ENCODE data around the gene TM9SF3.

Gene TM9SF3

DNA sequence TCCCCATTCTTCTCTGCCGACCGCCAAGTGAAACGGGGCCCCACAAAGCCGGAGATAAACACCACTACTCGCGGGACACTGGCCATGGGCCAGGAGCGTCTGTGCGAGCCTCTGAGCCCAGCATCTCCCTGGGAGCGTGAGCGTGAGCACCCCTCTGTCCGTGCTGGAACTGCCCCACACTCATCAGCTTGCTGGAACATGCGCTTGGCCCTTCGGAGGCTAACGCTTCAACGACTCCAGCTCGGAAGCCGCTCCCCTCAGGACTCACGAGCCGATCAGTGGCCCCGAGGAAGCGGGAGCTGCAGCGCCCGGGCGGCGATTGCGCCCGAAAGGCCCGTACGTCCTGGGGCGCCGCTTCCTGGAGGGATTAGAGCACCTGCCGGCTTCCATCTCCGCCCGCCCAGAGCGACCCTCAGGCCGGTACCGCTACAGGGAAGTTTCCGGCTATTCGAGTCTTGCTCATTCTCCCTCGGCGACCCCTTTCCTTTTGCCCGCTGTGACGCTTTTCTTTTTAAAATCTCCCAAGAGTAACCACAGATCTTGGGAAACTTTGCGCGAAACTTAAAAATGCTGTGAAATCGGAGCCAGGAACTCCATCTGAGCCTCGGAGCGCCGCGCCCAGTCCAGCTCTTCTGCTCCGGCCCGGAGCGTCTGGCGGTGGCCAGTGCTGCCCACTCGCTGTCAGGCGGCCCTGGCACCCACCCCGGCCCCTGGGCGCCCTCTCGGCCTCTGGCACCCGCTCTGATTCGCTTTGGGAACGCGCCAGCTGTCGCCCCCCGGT lies 74.1 kb downstream of the TM9SF3 start:
- DNase-seq (ENCODE audit: low read depth in 1 of 2, low spot score in 1 of 2), result no peak

DNA sequence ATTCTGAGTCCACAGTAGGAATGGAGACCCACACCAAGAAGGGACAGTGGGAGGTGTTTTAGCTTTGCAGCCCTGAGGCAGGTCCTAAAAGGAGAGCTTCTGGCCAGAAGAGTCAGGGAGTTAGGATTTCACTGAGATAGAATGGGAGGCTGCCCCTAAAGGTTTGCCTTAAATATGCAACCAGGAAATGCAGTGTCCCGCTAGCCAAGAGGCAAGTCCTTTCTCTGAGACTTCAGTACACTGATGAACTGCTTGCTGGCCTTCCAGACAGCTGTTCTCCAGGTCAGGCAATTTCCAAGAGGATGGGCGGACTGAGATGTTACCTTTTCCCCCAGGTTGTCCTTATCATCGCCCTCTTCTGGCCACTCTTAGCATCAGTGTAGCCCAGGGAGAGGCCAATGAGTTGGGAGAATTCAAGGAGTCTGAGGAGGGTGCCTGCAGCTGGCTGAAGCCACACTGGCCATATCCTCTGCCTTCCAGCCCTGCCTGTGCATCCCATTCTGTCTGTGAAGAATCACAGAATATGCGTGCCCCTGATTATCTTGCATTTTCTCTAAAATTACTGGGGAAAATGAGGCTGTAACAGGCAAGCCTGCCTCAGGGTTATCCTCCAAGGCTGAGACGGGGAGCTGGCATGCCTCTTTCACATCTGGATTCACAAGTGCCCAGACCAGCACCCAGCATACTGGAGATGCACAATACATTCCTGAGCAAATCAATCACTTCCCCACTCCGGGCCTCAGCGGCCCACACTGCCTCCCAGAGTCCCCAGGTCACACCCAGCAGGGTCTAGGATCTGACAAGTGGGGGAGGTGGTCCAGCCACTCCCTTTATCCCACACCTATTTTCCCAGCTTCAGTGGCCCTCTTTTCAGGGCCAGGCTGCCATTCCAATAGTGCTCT lies 75.5 kb downstream of the TM9SF3 start:
- DNase-seq (ENCODE audit: low read depth in 1 of 2, low spot score in 1 of 2), result no peak

DNA sequence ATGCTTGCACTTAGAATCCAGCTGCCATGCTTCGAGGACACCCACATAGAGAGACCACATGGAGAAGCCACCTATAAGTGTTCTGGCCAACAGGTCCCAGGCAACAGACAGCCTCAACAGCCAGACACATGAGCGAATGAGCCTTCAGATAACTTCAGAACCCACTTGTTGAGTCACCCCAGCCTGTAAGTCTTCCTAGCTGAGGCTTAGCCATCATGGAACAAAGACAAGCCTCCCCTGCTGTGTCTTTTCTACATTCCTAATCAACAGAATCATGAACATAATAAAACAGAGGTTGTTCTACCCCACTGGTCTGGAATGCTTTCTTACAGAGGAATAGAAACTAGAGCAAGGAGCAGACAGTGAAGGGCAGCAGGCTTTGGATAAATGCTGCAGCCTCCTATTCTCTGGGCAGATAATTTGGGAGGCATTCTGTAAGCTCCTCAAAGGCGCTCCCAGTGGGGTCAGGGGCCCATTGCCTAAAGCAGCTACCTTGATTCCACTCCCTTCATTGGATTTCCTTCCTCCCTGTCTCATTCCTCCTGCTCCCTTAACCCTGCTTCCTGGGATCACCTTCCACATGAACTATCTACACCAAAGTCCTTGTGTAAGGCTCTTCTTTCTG lies 77.7 kb downstream of the TM9SF3 start:
- no peak for DNase-seq (ENCODE audit: low read depth in 1 of 2, low spot score in 1 of 2)

DNA sequence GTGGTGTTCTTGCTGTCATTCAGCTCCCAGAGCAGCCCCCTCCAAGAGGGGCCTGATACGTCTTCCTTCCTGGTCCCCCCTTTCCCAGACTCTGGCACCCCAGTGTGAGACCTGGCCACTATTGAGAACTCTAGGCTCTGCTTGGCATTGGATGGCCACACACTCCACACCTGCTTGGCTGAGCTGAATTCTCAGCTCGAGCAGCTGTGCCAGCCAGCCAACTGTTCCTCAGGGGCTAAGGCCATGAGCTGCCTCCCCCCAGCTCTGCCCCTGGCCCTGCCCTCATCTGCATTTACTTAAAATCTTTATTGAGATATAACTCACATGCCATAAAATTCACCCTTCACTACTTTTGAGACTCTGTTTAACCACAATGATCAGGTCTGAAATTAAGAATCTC lies 79.8 kb downstream of the TM9SF3 start:
- no peak for DNase-seq (ENCODE audit: low read depth in 1 of 2, low spot score in 1 of 2)

DNA sequence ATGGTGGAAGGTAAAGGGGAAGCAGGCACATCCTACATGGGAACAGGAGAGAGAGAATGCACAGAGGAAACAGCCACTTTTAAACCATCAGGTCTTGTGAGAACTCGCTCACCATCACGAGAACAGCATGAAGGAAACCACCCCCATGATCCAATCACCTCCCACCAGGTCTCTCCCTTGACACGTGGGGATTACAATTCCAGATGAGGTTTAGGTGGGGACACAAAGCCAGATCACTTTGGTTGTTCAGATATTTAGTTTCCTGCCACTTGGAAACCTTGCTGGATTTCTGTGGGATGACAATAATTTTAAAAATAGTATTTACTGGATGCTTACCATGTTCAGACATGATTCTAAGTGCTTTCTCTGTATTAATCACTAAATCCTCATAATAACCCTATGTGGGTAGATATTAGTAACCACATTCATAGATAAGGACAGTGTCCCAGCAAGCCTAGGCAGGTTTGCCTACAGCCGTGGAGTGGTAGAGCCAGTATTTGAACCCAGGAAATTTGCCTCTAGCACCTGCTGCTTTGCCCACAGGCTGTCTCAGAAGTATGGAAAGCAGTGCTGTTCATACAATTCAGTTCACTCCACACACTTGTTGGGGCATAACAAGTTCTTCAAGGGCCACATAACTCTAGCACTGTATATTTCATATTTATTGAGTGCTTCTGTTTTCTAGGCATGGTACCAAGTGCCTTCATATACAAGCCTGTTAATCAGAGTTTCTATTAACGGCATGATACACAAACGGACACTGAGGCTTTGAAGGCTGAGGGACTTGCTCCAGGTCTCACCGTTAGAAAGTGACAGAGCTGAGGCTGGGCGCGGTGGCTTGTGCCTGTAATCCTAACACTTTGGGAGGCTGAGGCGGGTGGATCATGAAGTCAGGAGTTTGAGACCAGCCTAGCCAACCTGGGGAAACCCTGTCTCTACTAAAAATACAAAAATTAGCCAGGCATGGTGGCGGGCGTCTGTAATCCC lies 81.4 kb downstream of the TM9SF3 start:
- DNase-seq (ENCODE audit: low read depth in 1 of 2, low spot score in 1 of 2), result no peak

DNA sequence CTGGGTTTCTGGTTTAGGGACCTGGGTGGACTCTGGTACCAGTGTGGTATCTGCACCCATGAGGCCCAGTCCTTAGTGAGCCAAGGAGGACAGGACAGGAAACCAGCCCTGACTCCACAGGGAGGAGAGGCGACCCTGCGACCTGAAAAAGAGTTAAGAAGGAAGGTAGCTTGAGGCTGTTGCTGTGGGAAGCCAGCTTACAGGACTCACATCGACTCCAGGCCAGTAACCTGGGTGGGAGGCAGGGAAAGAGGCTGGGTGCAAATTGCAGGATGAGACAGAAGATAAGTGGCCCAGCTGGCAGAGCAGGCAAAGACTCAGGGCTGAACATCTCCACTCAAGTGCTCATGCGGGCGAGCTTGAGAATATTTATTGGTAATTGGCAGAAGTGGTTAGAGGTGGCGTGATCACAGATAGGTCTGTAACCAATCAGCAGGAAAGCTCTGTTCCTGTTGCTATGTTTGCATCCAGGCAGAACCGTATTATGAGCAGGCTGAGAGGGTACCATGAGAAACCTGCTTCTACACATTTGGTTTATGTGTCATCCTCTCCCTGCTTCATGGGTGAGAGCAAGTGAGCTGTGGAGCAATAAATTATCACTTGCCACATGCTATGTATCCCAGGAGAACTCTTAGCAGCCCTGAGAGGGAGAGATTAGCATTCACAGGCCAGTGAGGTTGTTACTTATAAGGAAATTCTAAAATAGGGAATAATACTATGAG lies 84.1 kb downstream of the TM9SF3 start:
- DNase-seq (ENCODE audit: low read depth in 1 of 2, low spot score in 1 of 2), result no peak

DNA sequence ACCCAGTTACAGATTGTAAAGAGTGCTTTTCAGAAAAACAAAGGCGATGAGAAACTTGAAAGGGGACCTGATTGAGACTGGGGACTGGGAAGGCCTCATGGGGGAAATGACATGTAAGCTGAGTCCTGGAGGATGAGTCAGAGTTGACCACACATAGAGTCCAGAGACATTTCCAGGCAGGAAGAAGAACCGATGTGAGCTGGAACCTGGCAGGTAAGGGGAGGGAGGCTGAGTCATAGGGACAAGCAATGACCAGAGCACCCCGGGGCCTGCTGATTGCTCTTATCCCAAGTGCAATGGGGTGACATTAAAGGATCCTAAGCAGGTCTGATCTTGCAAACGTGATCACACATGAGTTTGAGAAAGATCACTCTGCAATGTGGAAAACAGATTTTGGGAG lies 84.8 kb downstream of the TM9SF3 start:
- DNase-seq (ENCODE audit: low read depth in 1 of 2, low spot score in 1 of 2), result no peak

DNA sequence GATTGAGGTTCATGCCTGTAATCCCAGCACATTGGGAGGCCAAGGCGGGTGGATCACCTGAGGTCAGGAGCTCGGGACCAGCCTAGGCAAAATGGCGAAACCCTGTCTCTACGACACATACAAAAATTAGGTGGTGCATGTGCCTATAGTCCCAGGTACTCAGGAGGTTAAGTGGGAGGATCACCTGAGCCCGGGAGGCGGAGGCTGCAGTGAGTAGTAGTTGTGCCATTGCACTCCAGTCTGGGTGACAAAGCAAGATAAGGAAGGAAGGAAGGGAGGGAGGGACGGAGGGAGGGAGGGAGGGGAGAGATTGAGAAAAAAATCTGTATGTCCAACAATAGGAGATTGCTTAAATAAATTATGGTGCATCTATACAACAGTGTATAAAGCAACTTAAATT lies 86.3 kb downstream of the TM9SF3 start:
- DNase-seq (ENCODE audit: low read depth in 1 of 2, low spot score in 1 of 2), result no peak

DNA sequence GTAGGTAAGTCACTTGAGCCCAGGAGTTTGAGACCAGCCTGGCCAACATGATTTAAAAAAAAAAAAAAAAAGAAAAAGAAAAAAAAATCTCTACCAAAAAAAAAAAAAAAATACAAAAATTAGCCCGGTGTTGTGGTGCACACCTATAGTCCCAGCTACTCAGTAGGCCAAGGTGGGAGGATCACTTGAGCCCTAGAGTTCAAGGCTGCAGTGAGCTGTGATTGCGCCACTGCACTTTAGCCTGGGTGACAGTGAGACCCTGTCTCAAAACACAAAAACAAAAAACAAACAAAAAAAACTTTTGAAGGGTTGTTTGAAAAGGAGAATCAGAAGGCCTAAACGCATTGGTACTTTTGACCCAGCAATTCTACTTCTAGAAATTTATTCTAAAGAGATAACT lies 86.8 kb downstream of the TM9SF3 start:
- no peak for DNase-seq (ENCODE audit: low read depth in 1 of 2, low spot score in 1 of 2)

DNA sequence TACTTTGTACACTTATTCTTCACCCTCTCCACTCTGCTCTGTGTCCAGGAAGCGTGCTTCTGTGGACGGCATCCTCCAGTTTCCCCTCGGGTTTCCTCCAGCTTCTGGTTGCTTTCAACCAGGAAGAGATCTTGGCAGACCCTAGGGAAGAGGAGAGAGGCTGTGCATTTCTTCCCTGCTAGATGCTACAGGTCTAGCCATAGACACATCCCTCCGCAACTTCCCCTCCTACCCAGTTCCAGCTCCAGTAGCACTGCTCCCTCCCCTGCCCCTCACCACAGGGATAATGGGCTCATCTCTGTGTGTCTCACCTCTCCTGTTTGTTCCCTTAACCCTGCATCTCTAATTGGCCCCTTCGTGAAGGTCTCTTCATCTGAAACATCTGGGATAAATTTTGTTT lies 89.4 kb downstream of the TM9SF3 start:
- no peak for DNase-seq (ENCODE audit: low read depth in 1 of 2, low spot score in 1 of 2)

DNA sequence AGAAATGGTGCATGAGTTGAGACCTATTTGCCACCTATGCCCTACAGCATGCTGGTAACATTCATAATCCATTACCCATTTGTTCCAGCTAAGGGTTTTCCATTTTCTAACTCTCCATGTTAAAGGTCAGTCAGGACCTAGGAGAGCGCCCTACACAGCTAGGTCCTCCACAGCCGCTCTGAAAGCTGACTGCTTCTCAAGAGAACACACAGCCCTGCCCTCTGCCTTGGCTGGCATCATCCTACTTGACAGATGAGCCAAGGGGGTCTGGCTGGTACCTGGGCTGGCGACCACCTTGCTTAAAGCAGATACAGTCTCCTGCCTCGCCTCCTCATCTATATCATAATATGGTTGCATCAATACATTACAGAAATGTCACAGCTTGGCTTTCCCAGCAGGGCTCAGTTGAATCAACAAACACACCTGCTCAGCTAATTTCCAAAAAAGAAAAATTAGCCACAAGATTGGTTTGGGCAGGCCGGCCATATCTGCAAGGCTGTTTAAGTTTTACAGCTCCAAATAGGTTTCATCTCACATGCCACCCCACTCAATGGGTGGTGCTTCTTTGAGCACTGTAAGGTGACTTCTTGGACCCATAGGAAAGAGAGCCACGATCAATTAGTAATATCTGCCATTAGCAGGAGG lies 90.4 kb downstream of the TM9SF3 start:
- no peak for DNase-seq (ENCODE audit: low read depth in 1 of 2, low spot score in 1 of 2)

DNA sequence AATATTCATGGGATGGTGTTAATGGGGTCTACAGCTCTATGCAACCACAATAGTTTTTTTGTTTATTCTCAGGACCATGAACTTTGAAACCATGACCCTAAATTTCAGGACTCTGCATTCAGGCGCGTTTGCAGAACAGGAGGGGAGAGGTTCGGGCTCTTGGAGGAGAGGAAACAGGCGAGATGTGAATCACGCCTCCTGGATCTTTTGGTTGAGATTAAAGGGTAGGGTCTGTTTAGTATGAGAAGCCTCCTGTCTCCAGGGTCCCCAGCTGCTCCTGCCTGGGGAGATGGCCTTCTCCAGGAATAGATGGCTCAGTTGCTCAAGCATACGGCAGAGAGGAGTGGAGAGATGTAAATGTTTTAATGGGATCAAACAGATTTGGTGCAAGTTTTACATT lies 91.3 kb downstream of the TM9SF3 start:
- DNase-seq (ENCODE audit: low read depth in 1 of 2, low spot score in 1 of 2), result no peak

DNA sequence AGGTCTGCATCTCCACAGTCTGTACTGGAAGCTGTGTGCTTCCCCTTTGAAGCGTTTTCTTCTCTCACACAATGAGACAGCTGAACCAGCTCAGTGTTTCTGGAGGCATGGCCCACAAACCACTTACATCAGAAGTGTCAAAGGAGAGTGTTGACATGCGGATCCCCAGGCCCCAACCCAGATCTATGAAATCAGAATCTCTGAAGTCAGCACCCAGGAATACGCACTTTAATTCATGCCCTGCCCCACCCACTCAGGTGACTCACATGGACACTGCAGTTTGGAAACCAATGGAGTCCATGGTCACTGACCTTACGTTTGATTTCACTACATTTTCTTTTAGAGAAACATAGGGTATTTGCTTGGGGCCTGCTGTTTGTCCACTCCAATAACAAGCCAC lies 92.1 kb downstream of the TM9SF3 start:
- no peak for DNase-seq (ENCODE audit: low read depth in 1 of 2, low spot score in 1 of 2)

DNA sequence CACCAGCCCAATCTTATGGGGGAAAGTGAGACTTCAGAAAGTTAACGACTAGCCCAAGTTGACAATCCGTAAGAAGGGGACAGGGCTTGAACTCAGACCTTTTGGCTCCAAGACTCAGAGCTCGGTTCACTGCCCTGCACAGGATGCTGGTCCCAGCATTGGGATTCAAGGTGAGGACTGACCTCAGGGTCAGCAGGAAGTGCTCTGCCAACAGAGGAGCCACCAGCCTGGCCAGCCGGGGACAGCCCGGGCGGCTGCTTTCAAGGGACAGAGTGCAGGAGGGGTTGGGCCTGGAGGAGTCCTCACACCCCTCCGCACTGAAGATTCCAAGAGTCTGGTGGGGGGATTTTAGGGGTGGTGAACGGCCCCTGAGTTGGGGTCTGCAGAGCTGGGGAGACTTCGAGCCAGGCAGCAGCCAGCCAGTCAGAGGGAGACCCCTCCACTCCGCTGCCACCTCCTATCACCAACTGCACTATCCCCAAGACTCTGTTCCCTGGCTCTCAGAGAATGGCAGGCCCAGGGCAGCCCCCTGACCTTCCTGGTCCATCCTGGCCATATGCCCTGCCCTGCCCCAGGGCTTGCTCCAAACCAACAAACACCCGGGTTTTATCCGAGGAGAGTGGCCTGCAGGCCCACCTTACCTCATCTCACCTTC lies 92.8 kb downstream of the TM9SF3 start:
- DNase-seq (ENCODE audit: low read depth in 1 of 2, low spot score in 1 of 2), result no peak

DNA sequence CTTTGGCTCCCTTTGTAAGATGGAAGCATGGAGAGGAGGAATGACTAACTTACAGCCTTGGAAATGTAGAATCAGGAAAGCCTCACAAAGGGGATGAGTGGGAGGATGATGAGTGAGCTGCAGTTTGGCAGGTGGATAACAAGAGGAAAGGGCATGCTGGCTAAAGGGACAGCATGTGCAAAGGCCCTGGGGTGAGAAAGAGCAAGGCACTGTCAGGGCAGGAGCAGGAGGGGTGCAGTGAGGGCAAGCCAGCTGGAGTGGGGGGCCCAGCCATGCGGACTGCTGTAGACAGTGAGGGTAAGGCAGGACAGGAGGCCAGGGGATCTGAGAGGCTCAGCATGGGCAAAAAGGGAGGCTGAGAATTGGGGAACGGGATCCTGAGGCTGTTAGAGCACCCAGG lies 93.6 kb downstream of the TM9SF3 start:
- no peak for DNase-seq (ENCODE audit: low read depth in 1 of 2, low spot score in 1 of 2)

DNA sequence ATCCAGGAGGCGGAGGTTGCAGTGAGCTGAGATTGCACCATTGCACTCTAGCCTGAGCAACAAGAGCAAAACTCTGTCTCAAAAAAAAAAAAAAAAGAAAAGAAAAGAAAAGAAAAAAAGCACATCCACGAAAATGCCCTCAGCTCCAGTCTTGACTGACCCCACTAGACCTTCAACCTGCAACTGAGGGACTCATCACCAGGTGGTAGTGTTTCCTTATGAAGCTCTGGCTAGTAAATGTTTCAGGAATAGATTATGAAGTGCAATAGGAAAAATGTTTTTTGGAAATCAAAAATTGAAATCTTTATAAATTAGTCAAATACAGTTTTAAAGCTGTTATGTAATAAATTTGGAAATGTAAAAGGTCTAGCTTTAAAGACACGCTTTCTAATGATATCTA lies 95.5 kb downstream of the TM9SF3 start:
- DNase-seq (ENCODE audit: low read depth in 1 of 2, low spot score in 1 of 2), result no peak

DNA sequence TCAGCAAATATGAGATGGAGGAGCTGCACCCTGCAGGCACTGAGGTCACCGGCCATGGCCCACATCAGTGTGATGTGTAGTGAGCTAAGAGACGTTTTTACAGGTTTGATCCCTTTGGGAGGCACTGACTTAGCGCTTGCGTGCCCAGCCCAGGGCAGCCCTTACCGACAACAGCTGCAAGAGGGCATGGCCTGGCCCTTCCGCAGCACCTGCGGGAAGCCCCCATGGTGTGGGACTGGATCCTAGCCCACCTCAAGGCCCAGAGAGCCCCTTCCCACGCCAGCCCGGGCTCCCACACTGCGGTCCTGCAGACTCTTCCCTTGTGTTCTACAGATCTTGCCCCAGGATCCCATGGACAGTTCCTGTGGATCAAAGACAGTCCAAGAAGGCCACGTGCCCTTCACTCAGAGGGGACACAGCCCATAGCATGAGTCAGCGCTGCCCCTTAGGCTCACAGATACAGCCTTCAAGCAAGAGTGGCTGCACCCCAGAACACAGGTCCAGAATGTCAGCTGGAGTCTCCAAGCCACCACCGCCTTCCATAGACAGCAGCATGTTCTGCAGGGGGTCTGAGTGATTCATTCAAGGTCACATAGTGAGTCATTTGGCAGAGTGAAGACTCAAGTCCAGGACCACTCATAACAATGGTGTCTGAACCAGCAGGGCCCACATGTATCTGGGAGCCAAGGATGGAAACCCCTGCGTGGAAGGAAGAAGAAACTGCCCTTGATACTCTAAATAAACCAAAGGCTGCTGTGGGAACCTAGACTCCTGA lies 98.5 kb downstream of the TM9SF3 start:
- DNase-seq (ENCODE audit: low read depth in 1 of 2, low spot score in 1 of 2), result no peak

DNA sequence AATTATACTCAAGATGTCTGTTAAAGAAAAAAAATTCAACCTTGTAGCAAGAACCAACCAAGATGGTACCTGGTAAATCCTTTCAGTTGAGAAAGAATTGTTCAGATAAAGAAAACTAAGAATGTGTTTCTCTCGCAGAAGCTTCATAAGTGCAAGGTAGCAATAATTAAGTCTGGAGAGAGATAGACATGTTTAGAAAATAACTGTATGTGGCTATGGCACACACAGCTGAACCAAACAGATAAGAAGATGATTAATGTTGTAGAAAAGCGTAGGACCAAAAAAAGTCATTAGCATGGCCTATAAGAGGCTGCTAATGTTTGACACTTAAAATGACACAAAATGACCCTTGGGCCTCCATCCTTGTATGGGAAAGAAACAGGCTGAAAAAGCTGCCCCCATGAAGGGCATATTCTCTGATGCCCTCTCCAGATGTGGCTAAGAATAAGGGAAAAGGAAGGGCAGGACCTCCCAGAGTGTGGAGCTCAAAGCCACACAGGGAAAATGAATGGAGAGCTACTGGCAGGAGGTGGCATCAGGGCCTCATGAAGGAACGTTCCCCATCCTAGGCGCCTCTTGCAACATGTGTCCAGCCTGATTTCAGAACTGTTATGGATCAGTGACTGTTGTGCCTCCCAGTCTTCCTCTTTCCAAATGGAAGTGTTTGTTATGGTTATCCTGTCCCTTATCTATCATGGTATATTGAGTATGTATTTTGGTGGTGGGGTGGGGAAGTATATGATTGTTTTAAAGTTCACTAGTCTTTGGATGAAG lies 103.8 kb downstream of the TM9SF3 start:
- DNase-seq (ENCODE audit: low read depth in 1 of 2, low spot score in 1 of 2), result no peak

Data from stimulated activated CD4-positive, alpha-beta T cell treated with anti-CD3 and anti-CD28 coated beads, Interleukin-15, amount 100 ng/mL, for 1 hour (primary cell).